K562 (cell line): ENCODE measurements around the gene CACNA1S. TPM values are rescaled to one million over a fixed set of nuclear protein-coding genes. Genes with fewer than 3 reads are reported as not detected.

Experiments
- ATAC-seq: fragments of 200-7000 bp; cut with Tn5 transposase; 3 replicates; pipeline ENCODE4 v1.9.1; 2020; ENCODE audit warnings: moderate library complexity
- BruUV-seq: library from RNA; stranded (reverse); fragments of 400-500 nt; replicated peaks from 2 replicates; lab custom pipeline; 2021; lab: Mats Ljungman, UMichigan
- CTCF ChIA-PET: fragments of 300-600 bp; formaldehyde crosslinking; extraction: SDS; loops from one replicate; lab custom pipeline; 2021; ENCODE audit warnings: low intra/inter-chr PET ratio; lab: Yijun Ruan, JAX
- POLR2A ChIA-PET: fragments of 300-600, 350-650 bp; sonication (Branson Sonifier 250); formaldehyde crosslinking; extraction: SDS; loops from one replicate; lab custom pipeline; 2021; ENCODE audit warnings: antibody characterized with exemption, inconsistent platforms; lab: Yijun Ruan, JAX
- DNase-seq, 4 experiments: peaks; one replicate each; pipeline versions ENCODE4 v3.0.0 to v3.0.0-alpha.2; 2011 to 2018; ENCODE audit warnings: low spot score in 3 of 4, mixed read lengths in 3 of 4; ENCODE audit errors: extremely low read depth in 1 of 4
- FAIRE-seq: peaks from 2 replicates; lab custom pipeline; 2011; peaks lifted over from hg19 to GRCh38; lab: Jason Lieb, UNC
- H2AFZ ChIP-seq: 2 replicates; pipeline ENCODE4 v1.6.0; 2011; ENCODE audit warnings: low read depth, low read length, control low read depth, inconsistent platforms
- H3K27ac ChIP-seq: fragments of 200-600 bp; 3 replicates; pipeline ENCODE4 v1.8.0; 2011; ENCODE audit warnings: low read depth, mild to moderate bottlenecking, control low read depth, inconsistent platforms, low read length, moderate library complexity, mixed read lengths; ENCODE audit errors: extremely low read depth
- H3K27me3 ChIP-seq, 2 experiments: fragments of 300-600 bp in 1 of 2; 2 replicates in 1 of 2; 3 replicates in 1 of 2; pipeline versions ENCODE4 v1.6.0 to v1.8.0; 2011; ENCODE audit warnings: inconsistent platforms in 2 of 2, low read length in 2 of 2, mild to moderate bottlenecking in 1 of 2, mixed read lengths in 1 of 2, moderate library complexity in 1 of 2; ENCODE audit not compliant: control insufficient read depth in 2 of 2, insufficient read depth in 2 of 2
- H3K36me3 ChIP-seq: fragments of 300-600 bp; 3 replicates; pipeline ENCODE4 v1.8.0; 2011; ENCODE audit warnings: mild to moderate bottlenecking, low read length, inconsistent platforms; ENCODE audit not compliant: control insufficient read depth, insufficient read depth
- H3K4me1 ChIP-seq, 2 experiments: fragments of 200-600 bp in 1 of 2; replicated peaks in 1 of 2; 2 replicates in 1 of 2; 3 replicates in 1 of 2; pipeline versions ENCODE4 v1.5.1 to v1.8.0; 2011; ENCODE audit warnings: inconsistent platforms in 2 of 2, low read length in 2 of 2, mild to moderate bottlenecking in 1 of 2, mixed read lengths in 1 of 2, moderate library complexity in 1 of 2; ENCODE audit not compliant: control insufficient read depth in 2 of 2, insufficient read depth in 2 of 2
- H3K4me2 ChIP-seq: 2 replicates; pipeline ENCODE4 v1.6.1; 2011; ENCODE audit warnings: low read length, control low read depth, inconsistent platforms, mixed read lengths; ENCODE audit not compliant: insufficient read depth
- H3K4me3 ChIP-seq: fragments of 200-600 bp; sonication (generic), shearing (Covaris generic); 2 replicates; pipeline ENCODE4 v1.5.1; 2016; ENCODE audit warnings: control low read depth, inconsistent platforms
- H3K79me2 ChIP-seq: fragments of 200-600 bp; 3 replicates; pipeline ENCODE4 v1.8.0; 2011; ENCODE audit warnings: low read length, inconsistent platforms; ENCODE audit not compliant: control insufficient read depth, insufficient read depth
- H3K9ac ChIP-seq, 2 experiments: 2 replicates each; pipeline versions ENCODE4 v1.6.0 to v1.6.1; 2011; ENCODE audit warnings: low read depth in 2 of 2, low read length in 2 of 2, control low read depth in 1 of 2, inconsistent platforms in 1 of 2, mild to moderate bottlenecking in 1 of 2, mixed read lengths in 1 of 2; ENCODE audit not compliant: insufficient read depth in 1 of 2
- H3K9me1 ChIP-seq: one replicate; pipeline ENCODE4 v1.6.0; 2011; ENCODE audit warnings: inconsistent platforms, mild to moderate bottlenecking, low read length, moderate library complexity; ENCODE audit not compliant: control insufficient read depth, insufficient read depth
- H3K9me3 ChIP-seq: replicated peaks from 2 replicates; pipeline ENCODE4 v1.5.1; 2011; ENCODE audit warnings: low read depth, low read length, inconsistent platforms; ENCODE audit not compliant: control insufficient read depth, insufficient read depth
- H4K20me1 ChIP-seq: replicated peaks from 2 replicates; pipeline ENCODE4 v1.6.1; 2011; ENCODE audit warnings: low read length, inconsistent platforms, mixed read lengths; ENCODE audit not compliant: control insufficient read depth, insufficient read depth
- CBFA2T3 ChIP-seq: fragments of 450-650 bp; IDR thresholded peaks from 2 replicates; pipeline ENCODE4 v1.6.1; 2017
- CBX1 ChIP-seq: sonication (generic); IDR thresholded peaks from 2 replicates; pipeline ENCODE4 v1.6.1; 2016; ENCODE audit warnings: antibody characterized with exemption, low read depth, mild to moderate bottlenecking
- DMBX1 ChIP-seq: fragments of 250-450 bp; sonication (Bioruptor Pico); IDR thresholded peaks from 2 replicates; pipeline ENCODE4 v1.8.0; 2022; ENCODE audit warnings: inconsistent platforms, mild to moderate bottlenecking, moderate library complexity, borderline replicate concordance
- E2F3 ChIP-seq: fragments of 250-450 bp; sonication (Bioruptor Pico); IDR thresholded peaks from 2 replicates; pipeline ENCODE4 v1.4.0; 2020; ENCODE audit warnings: mild to moderate bottlenecking
- GATAD2A ChIP-seq: fragments of 450-650 bp; IDR thresholded peaks from 2 replicates; pipeline ENCODE4 v1.6.1; 2017
- IFI16 ChIP-seq: fragments of 250-450 bp; sonication (Bioruptor Pico); IDR thresholded peaks from 2 replicates; pipeline ENCODE4 v2.1.2; 2022; ENCODE audit warnings: mild to moderate bottlenecking, inconsistent platforms
- PURB ChIP-seq: sonication (generic); formaldehyde crosslinking; IDR thresholded peaks from 2 replicates; pipeline ENCODE4 v1.9.0; 2021; ENCODE audit warnings: low read depth, mild to moderate bottlenecking, missing genetic modification reagents
- SMAD1 ChIP-seq: fragments of 150-350 bp; IDR thresholded peaks from 2 replicates; pipeline ENCODE4 v1.6.1; 2014; ENCODE audit warnings: low read length, low read depth; ENCODE audit not compliant: partially characterized antibody
- TGIF2 ChIP-seq: sonication (generic); formaldehyde crosslinking; IDR thresholded peaks from 2 replicates; pipeline ENCODE4 v1.8.1; 2022; ENCODE audit warnings: mild to moderate bottlenecking, missing genetic modification reagents, moderate library complexity
- ZNF408 ChIP-seq: fragments of 250-450 bp; sonication (Bioruptor Pico); IDR thresholded peaks from 2 replicates; pipeline ENCODE4 v1.4.0; 2020; ENCODE audit warnings: low read depth, mild to moderate bottlenecking, moderate library complexity
- WGBS: fragments of 100-300 bp; shearing (Covaris generic); methylation state at CpG from one replicate; pipeline ENCODE4 v1.1.6; 2016; ENCODE audit warnings: low coverage, mixed read lengths; ENCODE audit not compliant: insufficient coverage; ENCODE audit errors: missing lambda C conversion rate; 5-methylcytosine and 5-hydroxymethylcytosine counted together
- in situ Hi-C: fragments of 300-500 bp; cut with MboI; formaldehyde crosslinking; loops from 4 replicates; pipeline ENCODE4 v1.15.0; 2018; ENCODE audit warnings: inconsistent platforms, mixed read lengths
- intact Hi-C: fragments of 100-400 bp; cut with micrococcal nuclease; formaldehyde crosslinking; loops from 2 replicates; pipeline ENCODE4 v1.14.2; 2022
- polyA plus RNA-seq, 8 experiments: library from polyadenylated mRNA; depleted of rRNA in 4 of 8; stranded (reverse) in 5 of 8; unstranded in 3 of 8; fragments of >200 nt; fragmentation: Nextera tagmentation in 2 of 8; fragmentation: Illumina TruSeq in 1 of 8; extraction: Ambion mirVana in 2 of 8; extraction: Trizol in 1 of 8; gene quantifications; 2 replicates each; pipeline versions ENCODE4 v1.2.1 to v1.2.3, GENCODE V29; 2011 to 2014; ENCODE audit warnings: inconsistent platforms in 1 of 8, missing spikeins in 1 of 8
- total RNA-seq, 7 experiments: library from RNA; depleted of rRNA in 6 of 7; stranded (reverse); fragments of >200 nt in 6 of 7; fragmentation: Illumina TruSeq in 2 of 7; extraction: Trizol in 2 of 7; gene quantifications; 2 replicates each; pipeline versions ENCODE4 v1.2.1 to v1.2.3, GENCODE V29; 2011 to 2021; ENCODE audit warnings: low replicate concordance in 1 of 7

CACNA1S gene
- total and polyA plus RNA-seq, 9 of the 15 experiments (the other 6 are each of a cell fraction or from before 2014, with no cell fraction given) = not detected

- TF ChIP-seq SMAD1 (no peak), IFI16 (CRISPR knock-in tag) (no peak), CBX1 (no peak), ZNF408 (CRISPR knock-in tag) (no peak), PURB (CRISPR knock-in tag) (no peak), CBFA2T3 (no peak), GATAD2A (no peak), TGIF2 (CRISPR knock-in tag) (no peak), DMBX1 (CRISPR knock-in tag) (no peak), E2F3 (CRISPR knock-in tag) (no peak)
- Histone ChIP-seq H3K36me3 (no peaks in the 10 kb centered on the region), H3K9me1 (no peaks in the 10 kb centered on the region), H3K27ac (no peak overlapping the region), H3K9ac (no peak overlapping the region), H3K4me1 (no peaks in the 10 kb centered on the region), H3K79me2 (no peaks in the 10 kb centered on the region), H3K9me3 (no peaks in the 10 kb centered on the region), H4K20me1 (peaks cover 5% of the 10 kb centered on the region; the same call in 1 of the 2 replicates), H3K27me3 (peaks cover 62 to 89% of the 10 kb centered on the region in 2 experiments), H2AFZ (no peak overlapping the region), H3K4me3 (no peak overlapping the region), H3K4me2 (no peak overlapping the region)
- no TSS peak for BruUV-seq
- in situ Hi-C loops = no loop called here
- FAIRE-seq (no peak), DNase-seq (no peak), ATAC-seq (no peak)
- ChIA-PET POLR2A (interaction anchor here (0.5 kb wide), 1 partner anchor 69 kb away, joined by 4 read pairs; no protein-coding TSS in a partner anchor), CTCF (no interaction called here)
- WGBS = 1% methylated on average over 7 of the region's 7 CpGs
- intact Hi-C loops = no loop called here
These were observed 35.1 kb downstream of the CACNA1S start for GRCh38 chr1:201077116-201077515.
